GM12865 (cell line): ENCODE measurements around the gene RBMS3.

Source experiments
- DNase-seq: peaks from one replicate; pipeline ENCODE4 v3.0.0; 2010; ENCODE audit warnings: low read depth
- H3K4me3 ChIP-seq: 2 replicates; pipeline ENCODE4 v1.5.1; 2011; ENCODE audit warnings: mild to moderate bottlenecking, low read depth, low read length, control low read depth
- TF ChIP-seq, protein P1 (sequence below): IDR thresholded peaks from 2 replicates; pipeline ENCODE4 v1.5.1; 2011; ENCODE audit warnings: low read length, control low read depth, low read depth, inconsistent platforms; ENCODE audit not compliant: insufficient read depth; ENCODE audit errors: missing control alignments

Gene RBMS3

GRCh38 chr3:29587340-29587739 lies 306.5 kb downstream of the RBMS3 start:
- TF ChIP-seq, protein P1, sequence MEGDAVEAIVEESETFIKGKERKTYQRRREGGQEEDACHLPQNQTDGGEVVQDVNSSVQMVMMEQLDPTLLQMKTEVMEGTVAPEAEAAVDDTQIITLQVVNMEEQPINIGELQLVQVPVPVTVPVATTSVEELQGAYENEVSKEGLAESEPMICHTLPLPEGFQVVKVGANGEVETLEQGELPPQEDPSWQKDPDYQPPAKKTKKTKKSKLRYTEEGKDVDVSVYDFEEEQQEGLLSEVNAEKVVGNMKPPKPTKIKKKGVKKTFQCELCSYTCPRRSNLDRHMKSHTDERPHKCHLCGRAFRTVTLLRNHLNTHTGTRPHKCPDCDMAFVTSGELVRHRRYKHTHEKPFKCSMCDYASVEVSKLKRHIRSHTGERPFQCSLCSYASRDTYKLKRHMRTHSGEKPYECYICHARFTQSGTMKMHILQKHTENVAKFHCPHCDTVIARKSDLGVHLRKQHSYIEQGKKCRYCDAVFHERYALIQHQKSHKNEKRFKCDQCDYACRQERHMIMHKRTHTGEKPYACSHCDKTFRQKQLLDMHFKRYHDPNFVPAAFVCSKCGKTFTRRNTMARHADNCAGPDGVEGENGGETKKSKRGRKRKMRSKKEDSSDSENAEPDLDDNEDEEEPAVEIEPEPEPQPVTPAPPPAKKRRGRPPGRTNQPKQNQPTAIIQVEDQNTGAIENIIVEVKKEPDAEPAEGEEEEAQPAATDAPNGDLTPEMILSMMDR: no peak
- no peak for DNase-seq
- no peak overlapping the region for H3K4me3 ChIP-seq

DNA sequence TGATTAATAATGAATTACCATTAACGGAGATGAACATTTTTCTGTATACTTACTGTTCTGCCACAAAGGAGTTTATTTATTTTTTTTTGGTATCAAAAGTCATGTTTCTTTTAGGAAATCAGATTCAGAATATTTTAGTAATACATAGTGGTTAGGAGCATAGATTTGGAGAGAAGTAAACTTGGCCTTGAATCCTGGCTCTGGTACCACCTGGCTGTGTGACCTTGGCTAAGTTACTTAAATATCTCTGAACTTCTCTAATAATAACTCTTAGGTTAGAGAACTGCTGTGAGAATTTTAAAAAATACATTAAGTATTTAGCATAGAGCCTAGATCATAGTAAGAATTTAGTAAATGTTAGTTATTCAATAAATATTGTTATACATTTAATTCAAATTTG lies 309.1 kb downstream of the RBMS3 start:
- no peak overlapping the region for H3K4me3 ChIP-seq
- no peak for DNase-seq
- TF ChIP-seq, protein P1: no peak

- DNase-seq: no peak
- TF ChIP-seq, protein P1: no peak
- no peak overlapping the region for H3K4me3 ChIP-seq
Observed at GRCh38 chr3:29590461-29590860, 309.6 kb downstream of the RBMS3 start.

- no peak for DNase-seq
- TF ChIP-seq, protein P1: no peak
- H3K4me3 ChIP-seq: no peak overlapping the region
Observed at GRCh38 chr3:29591579-29591978, 310.7 kb downstream of the RBMS3 start.

GRCh38 chr3:29593802-29594201 lies 312.9 kb downstream of the RBMS3 start:
- no peak for DNase-seq
- H3K4me3 ChIP-seq: no peak overlapping the region
- TF ChIP-seq, protein P1: no peak

DNA sequence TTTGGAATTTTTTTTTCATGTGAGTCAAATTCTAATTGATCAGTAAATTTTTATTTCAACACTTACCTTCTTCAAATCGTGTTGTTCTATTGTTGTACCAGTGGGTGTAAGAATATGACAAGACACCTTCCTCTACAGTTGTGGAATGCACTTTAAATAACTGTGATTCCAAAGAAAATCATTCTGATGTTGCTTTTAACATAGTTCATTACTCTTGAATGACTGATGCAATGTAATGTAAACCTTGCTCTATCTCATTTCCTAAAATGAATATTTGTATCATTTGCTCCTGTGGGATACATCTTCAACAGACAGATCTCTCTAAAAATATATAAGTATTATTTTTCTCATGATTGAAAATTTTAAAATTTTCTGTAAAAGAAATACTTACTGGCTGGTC lies 313.4 kb downstream of the RBMS3 start:
- no peak overlapping the region for H3K4me3 ChIP-seq
- no peak for DNase-seq
- TF ChIP-seq, protein P1: no peak

DNA sequence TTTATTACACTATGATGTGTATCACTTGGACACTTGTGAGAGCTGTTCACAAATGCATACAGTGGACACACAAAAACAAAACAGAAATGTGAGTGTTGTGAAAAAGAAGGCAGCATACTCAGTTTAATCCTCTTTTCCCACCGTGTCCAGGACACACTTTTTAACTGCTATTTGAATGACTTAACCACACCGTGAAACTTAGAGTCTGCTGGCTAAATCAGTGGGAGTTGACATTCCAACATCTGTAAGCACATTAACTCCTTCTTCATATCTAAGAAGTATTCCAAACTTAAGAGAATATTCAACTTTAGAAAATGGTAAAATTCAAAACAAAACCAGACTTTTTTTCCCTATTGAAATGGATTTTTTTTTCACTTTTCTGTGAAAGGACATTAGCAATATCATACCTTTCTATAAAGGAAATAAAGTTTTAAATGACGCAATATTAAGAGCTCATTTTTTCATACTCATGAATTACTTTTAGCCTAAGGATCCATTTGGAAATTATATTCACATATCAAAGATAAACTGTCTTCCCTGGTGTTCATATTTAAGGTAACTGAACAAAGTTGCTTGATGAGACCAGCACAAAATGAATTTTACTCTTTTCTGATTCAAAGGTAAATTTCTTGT lies 316.6 kb downstream of the RBMS3 start:
- DNase-seq: no peak
- TF ChIP-seq, protein P1: no peak
- no peak overlapping the region for H3K4me3 ChIP-seq
